Breast epithelium (tissue), 3 donors: ENCODE measurements around the gene CERKL.

Source experiments
- CTCF ChIP-seq, 3 donors: fragments of 450-650 bp; IDR thresholded peaks; one replicate each; pipeline ENCODE4 v1.5.1; 2016 to 2017; ENCODE audit warnings: antibody characterized with exemption in 3 of 3, mild to moderate bottlenecking in 3 of 3, moderate library complexity in 3 of 3
- POLR2A ChIP-seq: fragments of 450-650 bp; IDR thresholded peaks from one replicate; pipeline ENCODE4 v1.6.1; 2016; ENCODE audit warnings: antibody characterized with exemption, mild to moderate bottlenecking, moderate library complexity
- POLR2AphosphoS5 ChIP-seq, 3 donors: sonication (generic); formaldehyde crosslinking; IDR thresholded peaks; one replicate each; pipeline ENCODE4 v1.6.1; 2017; ENCODE audit warnings: antibody characterized with exemption in 3 of 3

DNA sequence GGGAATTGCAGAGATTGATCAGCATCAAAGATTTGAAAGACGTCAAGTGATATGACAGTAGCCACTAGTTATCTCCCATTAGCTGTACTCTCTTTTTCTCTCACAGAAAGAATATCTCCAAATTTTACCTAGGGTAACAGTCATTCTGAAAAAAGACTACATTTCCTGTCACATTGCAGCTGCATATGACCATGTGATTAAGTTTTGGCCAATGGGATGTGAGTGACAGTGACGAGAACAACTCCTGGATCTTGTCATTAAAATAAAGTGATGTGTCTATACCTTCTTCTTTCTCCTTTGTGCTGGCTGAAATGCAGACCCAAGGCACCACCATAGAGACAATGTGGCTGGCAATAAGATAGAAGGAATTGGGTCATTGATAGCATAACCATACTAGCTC lies 34.0 kb upstream of the CERKL start:
- TF ChIP-seq CTCF (IDR thresholded peaks at IDR 0.05) = no peak
- TF ChIP-seq POLR2A = no peak
- no peak for TF ChIP-seq POLR2AphosphoS5 (IDR thresholded peaks at IDR 0.05)
